Epithelial cell of proximal tubule (primary cell): ENCODE measurements around the gene BTN3A1. TPM values are rescaled to one million over a fixed set of nuclear protein-coding genes. Genes with fewer than 3 reads are reported as not detected.
A peak's percentile ranks its signal among the peaks of the same experiment; 100 is the strongest.
"Not testable (repeated sequence)": the region's sequence is repeated elsewhere in the genome, so short reads cannot be mapped to it uniquely, and the experiment has no call there.

Source experiments
- DNase-seq: peaks from one replicate; pipeline ENCODE4 v3.0.0-alpha.2; 2011; ENCODE audit warnings: low read depth
- H3K4me3 ChIP-seq: 2 replicates; pipeline ENCODE4 v1.5.1; 2011; ENCODE audit warnings: low read depth, mild to moderate bottlenecking, low read length
- CTCF ChIP-seq: conservative IDR thresholded peaks from 2 replicates; pipeline ENCODE4 v1.5.1; 2012; ENCODE audit warnings: low read depth, mild to moderate bottlenecking, low read length
- total RNA-seq: library from RNA; depleted of rRNA; stranded (reverse); fragments of >200 nt; gene quantifications from 2 replicates; pipeline ENCODE4 v1.2.3, GENCODE V29; 2015

Gene BTN3A1
- total RNA-seq, 1 donor from 2014 or later, result 5.4 TPM

GRCh38 chr6:26412954-26413353 lies 10.9 kb downstream of the BTN3A1 start:
- no peak for DNase-seq
- TF ChIP-seq CTCF, result no peak
- no peak overlapping the region for H3K4me3 ChIP-seq

- no peak for TF ChIP-seq CTCF
- DNase-seq, result peak; percentile 26
- H3K4me3 ChIP-seq, result no peak overlapping the region
These were observed 12.2 kb downstream of the BTN3A1 start for GRCh38 chr6:26414281-26414680.

GRCh38 chr6:26415036-26415614 lies 13.1 kb downstream of the BTN3A1 start:
- H3K4me3 ChIP-seq, result no peak overlapping the region
- no peak for DNase-seq
- TF ChIP-seq CTCF, result no peak

- no peak for TF ChIP-seq CTCF
- no peak overlapping the region for H3K4me3 ChIP-seq
- DNase-seq, result no peak
These were observed 13.7 kb downstream of the BTN3A1 start for GRCh38 chr6:26415791-26416190.

GRCh38 chr6:26416288-26416687 lies 14.2 kb downstream of the BTN3A1 start:
- TF ChIP-seq CTCF, result no peak

GRCh38 chr6:26418077-26418476 lies 16.0 kb downstream of the BTN3A1 start:
- not testable (repeated sequence) for H3K4me3 ChIP-seq, DNase-seq

More at GRCh38 chr6:26416288-26416687, 14.2 kb downstream of the BTN3A1 start:
- no peak for DNase-seq
- no peak overlapping the region for H3K4me3 ChIP-seq

- not testable (repeated sequence) for DNase-seq, H3K4me3 ChIP-seq
These were observed 16.7 kb downstream of the BTN3A1 start for GRCh38 chr6:26418795-26419194.

GRCh38 chr6:26420688-26421171 lies 18.7 kb downstream of the BTN3A1 start:
- TF ChIP-seq CTCF, result peak; percentile 71
- peak overlapping the region; percentile 79 for H3K4me3 ChIP-seq
- DNase-seq, result no peak
